Uterus (tissue), 4 donors: Measurements from ENCODE around the gene TM9SF3. TPM values are rescaled to one million over a fixed set of nuclear protein-coding genes. Genes with fewer than 3 reads are reported as not detected.

ENCODE experiments used
- DNase-seq, 2 donors: peaks; one replicate each; pipeline ENCODE4 v3.0.0-alpha.2; 2019 to 2020
- H3K27ac ChIP-seq, 2 donors: fragments of 200-600 bp; sonication (generic); 1 replicate in 1 of 2; 2 replicates in 1 of 2; pipeline ENCODE4 v1.5.1; 2016 to 2018
- H3K27me3 ChIP-seq, 2 donors: fragments of 200-600 bp; sonication (generic); one replicate each; pipeline ENCODE4 v1.5.1; 2018 to 2019; ENCODE audit warnings: control low read depth in 1 of 2
- H3K36me3 ChIP-seq, 2 donors: fragments of 200-600 bp; sonication (generic); one replicate each; pipeline ENCODE4 v1.5.1; 2019; ENCODE audit warnings: control low read depth in 1 of 2
- H3K4me1 ChIP-seq, 2 donors: fragments of 200-600 bp; sonication (generic); one replicate each; pipeline ENCODE4 v1.5.1; 2018 to 2019; ENCODE audit warnings: control low read depth in 1 of 2
- H3K4me3 ChIP-seq, 2 donors: fragments of 200-600 bp; sonication (generic); 1 replicate in 1 of 2; 2 replicates in 1 of 2; pipeline ENCODE4 v1.5.1; 2018 to 2019; ENCODE audit warnings: mild to moderate bottlenecking in 1 of 2
- H3K9me3 ChIP-seq, 2 donors: fragments of 200-600 bp; sonication (generic); one replicate each; pipeline ENCODE4 v1.5.1; 2019; ENCODE audit warnings: control low read depth in 1 of 2
- CTCF ChIP-seq, 4 experiments: fragments of 200-600 bp in 2 of 4; fragments of 450-650 bp in 2 of 4; sonication (generic) in 2 of 4; IDR thresholded peaks; one replicate each; pipeline ENCODE4 v1.5.1; 2016 to 2019; ENCODE audit warnings: antibody characterized with exemption in 4 of 4, mild to moderate bottlenecking in 2 of 4, moderate library complexity in 1 of 4
- POLR2A ChIP-seq, 2 donors: fragments of 450-650 bp; IDR thresholded peaks; one replicate each; pipeline ENCODE4 v1.6.1; 2016; ENCODE audit warnings: antibody characterized with exemption in 2 of 2, mild to moderate bottlenecking in 1 of 2, moderate library complexity in 1 of 2
- intact Hi-C: fragments of 100-400 bp; cut with DNase I; formaldehyde crosslinking; loops from one replicate; pipeline ENCODE4 v1.15.1; 2023; ENCODE audit warnings: low total_unique reads
- total RNA-seq, 4 donors: library from RNA; depleted of rRNA in 3 of 4; stranded (reverse); fragments of >200 nt in 3 of 4; gene quantifications; one replicate each; pipeline versions ENCODE4 v1.1.0 to v1.2.4, GENCODE V29; 2014 to 2023
- donor health status: DM: yes; HTN: yes; CAD: no.

The TM9SF3 gene
- total RNA-seq, 4 donors from 2014 or later, result 86.8 to 210 (median 113) TPM

- Histone ChIP-seq H3K4me3 (no peak overlapping the region), H3K27ac (no peak overlapping the region), H3K36me3 (no peaks in the 10 kb centered on the region), H3K4me1 (no peaks in the 10 kb centered on the region), H3K27me3 (no peaks in the 10 kb centered on the region), H3K9me3 (no peaks in the 10 kb centered on the region)
- no peak for DNase-seq
- TF ChIP-seq CTCF (IDR thresholded peaks at IDR 0.05), result no peak
- intact Hi-C loops, result no loop called here
Observed at GRCh38 chr10:96493871-96494525, 92.8 kb downstream of the TM9SF3 start.

GRCh38 chr10:96493254-96493653, 93.6 kb downstream of the TM9SF3 start:
- Histone ChIP-seq H3K4me3 (no peak overlapping the region), H3K27me3 (no peaks in the 10 kb centered on the region), H3K9me3 (no peaks in the 10 kb centered on the region), H3K4me1 (no peaks in the 10 kb centered on the region), H3K27ac (no peak overlapping the region), H3K36me3 (no peaks in the 10 kb centered on the region)
- TF ChIP-seq CTCF (IDR thresholded peaks at IDR 0.05) (no peak), POLR2A (IDR thresholded peaks at IDR 0.05) (no peak)
- DNase-seq, result no peak
- intact Hi-C loops, result no loop called here

GRCh38 chr10:96491303-96491702, 95.5 kb downstream of the TM9SF3 start:
- Histone ChIP-seq H3K27me3 (no peaks in the 10 kb centered on the region), H3K4me1 (no peaks in the 10 kb centered on the region), H3K9me3 (no peaks in the 10 kb centered on the region), H3K36me3 (no peaks in the 10 kb centered on the region), H3K4me3 (no peak overlapping the region), H3K27ac (no peak overlapping the region)
- TF ChIP-seq CTCF (IDR thresholded peaks at IDR 0.05) (peak in 1 of 4 experiments; percentile 7), POLR2A (IDR thresholded peaks at IDR 0.05) (no peak)
- intact Hi-C loops, result no loop called here
- no peak for DNase-seq

GRCh38 chr10:96488161-96488935, 98.5 kb downstream of the TM9SF3 start:
- H3K4me3 ChIP-seq, result no peak overlapping the region
- DNase-seq, result no peak
- H3K9me3 ChIP-seq, result no peaks in the 10 kb centered on the region
- H3K27me3 ChIP-seq, result no peaks in the 10 kb centered on the region
- TF ChIP-seq POLR2A (IDR thresholded peaks at IDR 0.05), result no peak
- no peak for TF ChIP-seq CTCF (IDR thresholded peaks at IDR 0.05)
- intact Hi-C loops, result no loop called here
- H3K36me3 ChIP-seq, result no peaks in the 10 kb centered on the region
- H3K27ac ChIP-seq, result no peak overlapping the region
- no peaks in the 10 kb centered on the region for H3K4me1 ChIP-seq

GRCh38 chr10:96482815-96483588, 103.8 kb downstream of the TM9SF3 start:
- Histone ChIP-seq H3K4me1 (no peaks in the 10 kb centered on the region), H3K4me3 (no peak overlapping the region), H3K27ac (no peak overlapping the region), H3K36me3 (no peaks in the 10 kb centered on the region), H3K9me3 (no peaks in the 10 kb centered on the region), H3K27me3 (no peaks in the 10 kb centered on the region)
- no peak for DNase-seq
- intact Hi-C loops, result no loop called here
- no peak for TF ChIP-seq POLR2A (IDR thresholded peaks at IDR 0.05)
- TF ChIP-seq CTCF (IDR thresholded peaks at IDR 0.05), result no peak
